Measurements from ENCODE around the gene ITPR1. TPM values are rescaled to one million over a fixed set of nuclear protein-coding genes. Genes with fewer than 3 reads are reported as not detected.

Gene ITPR1
- polyA plus RNA-seq, 1 of the 3 experiments (the other 2 are of a cell fraction), result 5.9 TPM

DNA sequence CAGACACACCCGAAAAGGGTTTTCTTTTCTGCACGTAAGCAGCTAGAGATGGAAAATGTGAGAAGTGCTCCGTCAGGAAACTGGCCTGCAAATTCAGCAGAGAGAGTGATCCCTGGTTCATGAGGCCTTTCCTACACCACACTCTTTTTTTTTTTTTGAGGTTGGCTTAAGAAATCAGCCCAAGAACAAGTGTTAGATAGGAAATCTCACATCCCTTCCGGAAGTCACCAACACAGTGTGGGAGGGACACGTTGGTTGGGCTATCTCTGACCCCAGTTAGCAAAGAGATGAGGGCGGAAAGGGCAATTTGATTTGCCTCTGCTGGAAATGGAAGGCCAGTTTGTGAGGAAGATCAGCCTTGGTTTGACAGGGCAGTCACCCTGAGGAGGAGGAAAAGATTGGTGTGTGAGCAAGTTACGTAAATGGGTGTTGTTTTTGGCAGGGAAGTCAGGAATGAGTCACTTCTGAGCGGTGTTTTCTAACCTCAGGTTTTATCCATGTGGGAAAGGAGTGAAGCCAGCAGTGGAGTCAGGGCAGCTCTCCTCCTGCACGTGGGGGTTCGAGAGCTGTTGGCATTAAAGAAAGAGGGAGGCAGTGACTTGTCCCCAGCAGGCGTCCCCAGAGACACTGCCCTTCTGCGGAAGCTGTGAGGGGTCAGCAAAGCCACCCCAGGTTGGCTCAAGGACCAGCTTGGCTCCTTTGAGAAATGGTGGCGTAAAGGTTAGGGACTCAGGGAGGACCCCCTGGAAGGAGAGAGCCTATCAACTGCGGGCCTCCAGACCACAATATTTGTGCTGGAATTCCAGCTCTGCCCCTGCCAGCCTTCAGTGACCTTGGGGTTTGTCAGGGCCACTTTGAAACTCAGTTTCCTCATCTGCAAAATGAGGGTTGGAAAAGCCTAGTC, 248.5 kb downstream of the ITPR1 start (continued):
- TF ChIP-seq POLR2AphosphoS5 (IDR thresholded peaks at IDR 0.05; ENCODE audit: low read depth, low read length) (peak; percentile 65; the same call in 1 of the 2 replicates), FOXJ3 (CRISPR knock-in tag; IDR thresholded peaks at IDR 0.05) (no peak), MAX (IDR thresholded peaks at IDR 0.05; ENCODE audit: low read depth) (peak; percentile 96), RFX5 (IDR thresholded peaks at IDR 0.05; ENCODE audit: low read length) (no peak), RAD21 (IDR thresholded peaks at IDR 0.05; ENCODE audit: low read length) (no peak), SIN3A (IDR thresholded peaks at IDR 0.05; ENCODE audit: borderline replicate concordance, low read depth, low read length) (peak; percentile 89; the same call in 1 of the 2 replicates), RXRA (IDR thresholded peaks at IDR 0.05; ENCODE audit: borderline replicate concordance, low read depth) (peak; percentile 55; the same call in 1 of the 2 replicates), ELF1 (IDR thresholded peaks at IDR 0.05) (no peak), YY1 (IDR thresholded peaks at IDR 0.05; ENCODE audit: low read depth) (no peak), PBX3 (IDR thresholded peaks at IDR 0.05) (peak; percentile 72), FOSL2 (IDR thresholded peaks at IDR 0.05; ENCODE audit: borderline replicate concordance, low read depth) (peak; percentile 93), GATA2 (CRISPR knock-in tag; IDR thresholded peaks at IDR 0.05) (no peak)

DNA sequence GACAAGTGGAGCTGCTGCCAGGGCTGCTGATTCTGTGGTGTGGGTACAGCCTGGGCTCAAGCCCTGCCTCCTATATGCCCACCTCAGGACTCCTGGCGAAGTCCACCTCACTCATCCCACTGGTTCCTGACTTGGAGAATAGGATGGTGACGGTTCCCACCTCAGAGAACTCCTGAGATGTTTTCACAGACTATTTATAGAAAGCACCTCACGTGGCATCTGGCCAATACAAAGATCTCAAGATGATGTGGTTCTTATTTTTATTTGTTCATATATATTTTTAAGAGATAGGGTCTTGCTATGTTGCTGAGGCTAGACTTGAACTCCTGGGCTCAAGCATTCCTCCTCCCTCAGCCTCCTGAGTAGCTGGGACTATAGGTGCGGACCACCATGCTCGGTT, 249.2 kb downstream of the ITPR1 start:
- H3K9me3 ChIP-seq, result no peaks in the 10 kb centered on the region
- ChIA-PET CTCF (interaction anchor here (1.1 kb wide), 1 partner anchor 31 kb away, joined by 7 read pairs; no protein-coding TSS in a partner anchor), POLR2A (no interaction called here)
- H3F3A ChIP-seq (replicated peaks; ENCODE audit: insufficient read depth), result peaks cover 8% of the 10 kb centered on the region
- peak overlapping the region in 1 of 2 experiments; percentile 82; a peak in 1 of 4 replicates for H3K27ac ChIP-seq (ENCODE audit: low read depth in 2 of 2, low read length in 1 of 2)
- 98% methylated on average over 5 of the region's 5 CpGs for WGBS (ENCODE audit: low lambda C conversion rate)
- H3K9me2 ChIP-seq, result no peaks in the 10 kb centered on the region
- peaks cover 0 to 1% of the 10 kb centered on the region in 2 experiments for H3K36me3 ChIP-seq (replicated peaks in 1 of 2; ENCODE audit: control insufficient read depth in 1 of 2, insufficient read depth in 2 of 2, low read length in 1 of 2)
- no peak overlapping the region for H3K4me3 ChIP-seq (ENCODE audit: low read depth in 2 of 2, low read length in 1 of 2)
- no peak for DNase-seq
- H3K4me2 ChIP-seq, result peak overlapping the region; percentile 47; the same call in 1 of the 2 replicates
- H3K4me1 ChIP-seq (ENCODE audit: control insufficient read depth in 1 of 2, insufficient read depth in 2 of 2, low read depth in 1 of 2, low read length in 1 of 2), result peaks cover 2 to 14% of the 10 kb centered on the region in 2 experiments; a peak in 2 of 4 replicates
- no peaks in the 10 kb centered on the region for H3K79me2 ChIP-seq (ENCODE audit: insufficient read depth)
- no peak overlapping the region for H2AFZ ChIP-seq (ENCODE audit: low read depth)
- no peak overlapping the region; the same call in 1 of the 2 replicates for H3K9ac ChIP-seq
- no peak for TF ChIP-seq FOXM1 (IDR thresholded peaks at IDR 0.05; ENCODE audit: low read depth)
- TF ChIP-seq RXRA (IDR thresholded peaks at IDR 0.05; ENCODE audit: borderline replicate concordance, low read depth), result no peak
- TF ChIP-seq, protein P1, sequence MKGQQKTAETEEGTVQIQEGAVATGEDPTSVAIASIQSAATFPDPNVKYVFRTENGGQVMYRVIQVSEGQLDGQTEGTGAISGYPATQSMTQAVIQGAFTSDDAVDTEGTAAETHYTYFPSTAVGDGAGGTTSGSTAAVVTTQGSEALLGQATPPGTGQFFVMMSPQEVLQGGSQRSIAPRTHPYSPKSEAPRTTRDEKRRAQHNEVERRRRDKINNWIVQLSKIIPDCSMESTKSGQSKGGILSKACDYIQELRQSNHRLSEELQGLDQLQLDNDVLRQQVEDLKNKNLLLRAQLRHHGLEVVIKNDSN (IDR thresholded peaks at IDR 0.05; ENCODE audit: borderline replicate concordance, low read depth), result no peak
- no peak for TF ChIP-seq TCF12 (IDR thresholded peaks at IDR 0.05)
- no peak for TF ChIP-seq RFX5 (IDR thresholded peaks at IDR 0.05; ENCODE audit: low read length)
- no peak for TF ChIP-seq FOSL2 (IDR thresholded peaks at IDR 0.05; ENCODE audit: borderline replicate concordance, low read depth)
- no peak for TF ChIP-seq RAD21 (IDR thresholded peaks at IDR 0.05; ENCODE audit: low read length)
- TF ChIP-seq MEF2A (IDR thresholded peaks at IDR 0.05; ENCODE audit: borderline replicate concordance, low read depth), result no peak
- no peak for TF ChIP-seq GABPA (IDR thresholded peaks at IDR 0.05; ENCODE audit: low read depth)
- TF ChIP-seq NFIC (IDR thresholded peaks at IDR 0.05; ENCODE audit: borderline replicate concordance), result no peak
- no peak for TF ChIP-seq CHD2 (IDR thresholded peaks at IDR 0.05; ENCODE audit: low read length, partially characterized antibody)
- no peak for TF ChIP-seq EZH2phosphoT487 (IDR thresholded peaks at IDR 0.05; ENCODE audit: borderline replicate concordance, low read depth)
- no peak for TF ChIP-seq NRF1 (IDR thresholded peaks at IDR 0.05; ENCODE audit: low read depth, low read length)
- TF ChIP-seq FOXJ3 (CRISPR knock-in tag; IDR thresholded peaks at IDR 0.05), result no peak
- no peak for TF ChIP-seq ZBTB33 (IDR thresholded peaks at IDR 0.05; ENCODE audit: borderline replicate concordance, low read depth)
- TF ChIP-seq MXI1 (IDR thresholded peaks at IDR 0.05; ENCODE audit: low read depth, low read length), result no peak
- TF ChIP-seq PBX3 (IDR thresholded peaks at IDR 0.05), result no peak
- H3K27me3 ChIP-seq (ENCODE audit: insufficient read depth), result no peaks in the 10 kb centered on the region
- no peaks in the 10 kb centered on the region for H4K20me1 ChIP-seq (ENCODE audit: insufficient read depth)

Measured in SK-N-SH (cell line).